ENCODE results near the gene JAKMIP2.

GRCh38 chr5:147617191-147617606 lies 165.3 kb downstream of the JAKMIP2 start:
- TF ChIP-seq POLR2AphosphoS5 (IDR thresholded peaks at IDR 0.05) = no peak
- TF ChIP-seq CTCF (IDR thresholded peaks at IDR 0.05) = no peak
